ENCODE measurements around the gene SLC9A4.

SLC9A4 gene

GRCh38 chr2:102473020-102473419 lies at the start of gene SLC9A4:
SLC9A4 (plus strand) TSS chr2:102473226; CDS start chr2:102473760, 534 bp downstream.
- DNase-seq, result peak; percentile 68

GRCh38 chr2:102423368-102423767 lies 49.7 kb upstream of the SLC9A4 start:
- no peak for DNase-seq

- DNase-seq, result no peak
Observed at GRCh38 chr2:102424754-102425153, 48.3 kb upstream of the SLC9A4 start.

- DNase-seq, result no peak
Observed at GRCh38 chr2:102425441-102426132, 47.4 kb upstream of the SLC9A4 start.

GRCh38 chr2:102427249-102427648 lies 45.8 kb upstream of the SLC9A4 start:
- no peak for DNase-seq

- DNase-seq, result no peak
Observed at GRCh38 chr2:102428573-102428972, 44.5 kb upstream of the SLC9A4 start.

- DNase-seq, result no peak
Observed at GRCh38 chr2:102432386-102432785, 40.6 kb upstream of the SLC9A4 start.

- DNase-seq, result no peak
Observed at GRCh38 chr2:102433973-102434654, 38.9 kb upstream of the SLC9A4 start.

- no peak for DNase-seq
Observed at GRCh38 chr2:102434655-102435381, 38.2 kb upstream of the SLC9A4 start.

- DNase-seq, result no peak
Observed at GRCh38 chr2:102435741-102436140, 37.3 kb upstream of the SLC9A4 start.

GRCh38 chr2:102436323-102436722 lies 36.7 kb upstream of the SLC9A4 start:
- no peak for DNase-seq

- no peak for DNase-seq
Observed at GRCh38 chr2:102437122-102437521, 35.9 kb upstream of the SLC9A4 start.

- DNase-seq, result no peak
Observed at GRCh38 chr2:102438111-102438510, 34.9 kb upstream of the SLC9A4 start.

GRCh38 chr2:102438578-102438977 lies 34.4 kb upstream of the SLC9A4 start:
- no peak for DNase-seq

- DNase-seq, result no peak
Observed at GRCh38 chr2:102439065-102439695, 33.8 kb upstream of the SLC9A4 start.

GRCh38 chr2:102442967-102443828 lies 29.8 kb upstream of the SLC9A4 start:
- peak; percentile 61 for DNase-seq

- no peak for DNase-seq
Observed at GRCh38 chr2:102444233-102444632, 28.8 kb upstream of the SLC9A4 start.

GRCh38 chr2:102446936-102447335 lies 26.1 kb upstream of the SLC9A4 start:
- DNase-seq, result no peak

- DNase-seq, result peak; percentile 74
Observed at GRCh38 chr2:102449370-102449974, 23.6 kb upstream of the SLC9A4 start.

GRCh38 chr2:102451968-102452367 lies 21.1 kb upstream of the SLC9A4 start:
- no peak for DNase-seq

- no peak for DNase-seq
Observed at GRCh38 chr2:102453501-102453900, 19.5 kb upstream of the SLC9A4 start.

Measured in eye (tissue), 1 donor.